Activated CD4-positive, alpha-beta T cell treated with anti-CD3 and anti-CD28 coated beads for 24 hours (primary cell): Measurements from ENCODE around the gene RAB3GAP1.
"Not testable (repeated sequence)": the region's sequence is repeated elsewhere in the genome, so short reads cannot be mapped to it uniquely, and the experiment has no call there.

Source experiments
- DNase-seq, 2 donors: peaks; one replicate each; pipeline ENCODE4 v3.0.0-alpha.2; 2020; ENCODE audit warnings: low read depth in 2 of 2

Gene RAB3GAP1

GRCh38 chr2:135052042-135052876 lies at the start of gene RAB3GAP1:
RAB3GAP1 (plus strand) TSS chr2:135052292; CDS start chr2:135052308, 16 bp downstream.
- peak; percentile 77 to 79 for DNase-seq

GRCh38 chr2:135002836-135003235 lies 49.3 kb upstream of the RAB3GAP1 start:
- DNase-seq = no peak

GRCh38 chr2:135004005-135004746 lies 47.9 kb upstream of the RAB3GAP1 start:
- DNase-seq = peak; percentile 54 to 55

GRCh38 chr2:135005753-135006152 lies 46.3 kb upstream of the RAB3GAP1 start:
- DNase-seq = no peak

GRCh38 chr2:135009339-135009738 lies 42.8 kb upstream of the RAB3GAP1 start:
- DNase-seq = no peak

GRCh38 chr2:135010200-135010942 lies 41.7 kb upstream of the RAB3GAP1 start:
- DNase-seq = no peak

GRCh38 chr2:135011633-135012032 lies 40.5 kb upstream of the RAB3GAP1 start:
- DNase-seq = no peak

- DNase-seq = no peak
These were observed 30.5 kb upstream of the RAB3GAP1 start for GRCh38 chr2:135021618-135022017.

- DNase-seq = no peak
These were observed 28.9 kb upstream of the RAB3GAP1 start for GRCh38 chr2:135022952-135023880.

GRCh38 chr2:135023886-135024485 lies 28.1 kb upstream of the RAB3GAP1 start:
- DNase-seq = no peak

GRCh38 chr2:135029481-135030134 lies 22.5 kb upstream of the RAB3GAP1 start:
- no peak for DNase-seq

GRCh38 chr2:135030826-135031225 lies 21.3 kb upstream of the RAB3GAP1 start:
- DNase-seq = no peak

GRCh38 chr2:135033216-135033615 lies 18.9 kb upstream of the RAB3GAP1 start:
- DNase-seq = not testable (repeated sequence)

- no peak for DNase-seq
These were observed 14.3 kb upstream of the RAB3GAP1 start for GRCh38 chr2:135037831-135038230.

GRCh38 chr2:135043345-135043744 lies 8.7 kb upstream of the RAB3GAP1 start:
- peak in 1 of 2 donors; percentile 14 for DNase-seq

- no peak for DNase-seq
These were observed 4.8 kb upstream of the RAB3GAP1 start, which contains the start of gene MAP3K19 for GRCh38 chr2:135047300-135047699. MAP3K19 (minus strand) TSS chr2:135047447; CDS start chr2:135024647, 22,800 bp downstream.

GRCh38 chr2:135048122-135048521 lies 4.0 kb upstream of the RAB3GAP1 start:
- DNase-seq = no peak

GRCh38 chr2:135050132-135050531 lies 2.0 kb upstream of the RAB3GAP1 start:
- DNase-seq = no peak

- no peak for DNase-seq
These were observed 1.4 kb upstream of the RAB3GAP1 start for GRCh38 chr2:135050684-135051083.

- no peak for DNase-seq
These were observed 944 bp downstream of the RAB3GAP1 start for GRCh38 chr2:135052997-135053474.
